DOHH2 (cell line): ENCODE data around the gene VSIG8.

Experiments
- EZH2phosphoT487 ChIP-seq: fragments of 200-600 bp; sonication (generic); IDR thresholded peaks from 2 replicates; pipeline ENCODE4 v1.6.1; 2017; ENCODE audit warnings: borderline replicate concordance, mild to moderate bottlenecking, antibody characterized with exemption, low read length, moderate library complexity, mixed read lengths
- TF ChIP-seq, protein P1 (sequence below): fragments of 200-600 bp; sonication (generic); IDR thresholded peaks from one replicate; pipeline ENCODE4 v1.5.1; 2014; ENCODE audit warnings: antibody characterized with exemption, mild to moderate bottlenecking, low read depth, low read length; ENCODE audit not compliant: poor library complexity, severe bottlenecking

DNA sequence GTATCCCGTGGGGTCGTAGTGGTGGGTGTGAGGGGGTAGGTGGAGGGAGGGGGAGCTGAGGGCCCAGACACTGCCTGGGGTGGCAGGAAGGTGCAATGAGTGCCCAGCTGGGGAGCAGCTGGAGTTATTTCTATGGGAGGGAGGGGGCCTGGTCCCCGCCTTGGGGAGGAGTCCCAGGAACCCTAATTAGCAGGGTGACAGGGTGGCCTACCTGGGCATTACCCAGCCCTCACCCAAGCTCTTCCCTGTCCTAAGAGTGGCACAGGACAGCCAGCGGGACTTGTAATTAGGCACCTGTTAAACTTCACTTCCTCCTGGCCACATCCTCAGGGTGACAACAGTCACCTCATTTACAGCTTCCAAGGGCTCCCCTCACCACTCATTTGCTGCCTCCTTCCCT, at the start of gene VSIG8:
- TF ChIP-seq, protein P1, sequence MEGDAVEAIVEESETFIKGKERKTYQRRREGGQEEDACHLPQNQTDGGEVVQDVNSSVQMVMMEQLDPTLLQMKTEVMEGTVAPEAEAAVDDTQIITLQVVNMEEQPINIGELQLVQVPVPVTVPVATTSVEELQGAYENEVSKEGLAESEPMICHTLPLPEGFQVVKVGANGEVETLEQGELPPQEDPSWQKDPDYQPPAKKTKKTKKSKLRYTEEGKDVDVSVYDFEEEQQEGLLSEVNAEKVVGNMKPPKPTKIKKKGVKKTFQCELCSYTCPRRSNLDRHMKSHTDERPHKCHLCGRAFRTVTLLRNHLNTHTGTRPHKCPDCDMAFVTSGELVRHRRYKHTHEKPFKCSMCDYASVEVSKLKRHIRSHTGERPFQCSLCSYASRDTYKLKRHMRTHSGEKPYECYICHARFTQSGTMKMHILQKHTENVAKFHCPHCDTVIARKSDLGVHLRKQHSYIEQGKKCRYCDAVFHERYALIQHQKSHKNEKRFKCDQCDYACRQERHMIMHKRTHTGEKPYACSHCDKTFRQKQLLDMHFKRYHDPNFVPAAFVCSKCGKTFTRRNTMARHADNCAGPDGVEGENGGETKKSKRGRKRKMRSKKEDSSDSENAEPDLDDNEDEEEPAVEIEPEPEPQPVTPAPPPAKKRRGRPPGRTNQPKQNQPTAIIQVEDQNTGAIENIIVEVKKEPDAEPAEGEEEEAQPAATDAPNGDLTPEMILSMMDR, result no peak
- no peak for TF ChIP-seq EZH2phosphoT487
